Kidney epithelial cell (primary cell): ENCODE data around the gene RBP4. TPM values are rescaled to one million over a fixed set of nuclear protein-coding genes. Genes with fewer than 3 reads are reported as not detected.

Source experiments
- DNase-seq: peaks from one replicate; pipeline ENCODE4 v3.0.0-alpha.2; 2010; ENCODE audit warnings: low read depth
- H3K27me3 ChIP-seq: 2 replicates; pipeline ENCODE4 v1.6.0; 2011; ENCODE audit warnings: low read length; ENCODE audit not compliant: control insufficient read depth, insufficient read depth
- H3K36me3 ChIP-seq: 2 replicates; pipeline ENCODE4 v1.5.1; 2011; ENCODE audit warnings: low read length; ENCODE audit not compliant: control insufficient read depth, insufficient read depth
- H3K4me3 ChIP-seq: 2 replicates; pipeline ENCODE4 v1.5.1; 2011; ENCODE audit warnings: low read depth, mild to moderate bottlenecking, control low read depth, low read length
- CTCF ChIP-seq: IDR thresholded peaks from 2 replicates; pipeline ENCODE4 v1.5.1; 2011; ENCODE audit warnings: mild to moderate bottlenecking, moderate library complexity, low read length, control low read depth, inconsistent platforms; ENCODE audit not compliant: insufficient read depth, poor library complexity, severe bottlenecking
- total RNA-seq: library from RNA; depleted of rRNA; stranded (reverse); fragments of >200 nt; gene quantifications from 2 replicates; pipeline ENCODE4 v1.2.3, GENCODE V29; 2015

RBP4 gene
- total RNA-seq, 1 donor from 2014 or later: not detected

- no peak for TF ChIP-seq CTCF
- Histone ChIP-seq H3K4me3 (no peak overlapping the region), H3K27me3 (no peaks in the 10 kb centered on the region), H3K36me3 (no peaks in the 10 kb centered on the region)
- DNase-seq: no peak
Observed at GRCh38 chr10:93590638-93591037, 10.4 kb downstream of the RBP4 start.

- TF ChIP-seq CTCF: no peak
- no peaks in the 10 kb centered on the region for H3K36me3 ChIP-seq
Observed at GRCh38 chr10:93589648-93590562, 11.1 kb downstream of the RBP4 start.

GRCh38 chr10:93584445-93584844 is 16.6 kb downstream of the RBP4 start:
- DNase-seq: no peak
- no peak for TF ChIP-seq CTCF
- Histone ChIP-seq H3K36me3 (no peaks in the 10 kb centered on the region), H3K4me3 (no peak overlapping the region), H3K27me3 (peaks cover 2% of the 10 kb centered on the region)

More at GRCh38 chr10:93589648-93590562, 11.1 kb downstream of the RBP4 start:
- H3K27me3 ChIP-seq: peaks cover 2% of the 10 kb centered on the region
- H3K4me3 ChIP-seq: no peak overlapping the region
- DNase-seq: no peak

- peaks cover 2% of the 10 kb centered on the region for H3K27me3 ChIP-seq
- no peak overlapping the region for H3K4me3 ChIP-seq
- TF ChIP-seq CTCF: no peak
- DNase-seq: no peak
- no peaks in the 10 kb centered on the region for H3K36me3 ChIP-seq
Observed at GRCh38 chr10:93580828-93581227, 20.2 kb downstream of the RBP4 start.

- TF ChIP-seq CTCF: no peak
- Histone ChIP-seq H3K4me3 (no peak overlapping the region), H3K36me3 (no peaks in the 10 kb centered on the region), H3K27me3 (no peaks in the 10 kb centered on the region)
- no peak for DNase-seq
Observed at GRCh38 chr10:93579985-93580711, 20.9 kb downstream of the RBP4 start.
